ENCODE results near the gene CDH5.

DNA sequence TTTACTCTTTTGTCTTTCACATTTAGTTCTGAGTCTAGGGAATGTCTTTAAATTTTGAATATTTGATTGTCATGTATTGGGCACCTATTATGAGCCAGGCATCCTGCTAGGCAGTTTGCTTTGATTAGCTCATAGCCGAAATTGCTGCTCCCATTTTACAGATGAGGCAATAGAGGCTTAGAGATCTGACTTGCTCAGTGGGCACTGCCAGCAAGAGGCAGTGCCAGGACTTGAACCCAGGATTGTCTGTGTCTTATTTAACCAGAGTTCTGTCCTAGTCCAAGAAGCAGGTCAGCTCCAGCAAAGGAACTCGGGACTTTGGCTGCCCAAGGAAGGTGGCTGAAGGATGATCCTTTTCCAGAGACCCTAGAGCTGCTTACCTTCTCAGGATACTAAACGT lies 85.1 kb downstream of the CDH5 start:
- TF ChIP-seq, protein P1, sequence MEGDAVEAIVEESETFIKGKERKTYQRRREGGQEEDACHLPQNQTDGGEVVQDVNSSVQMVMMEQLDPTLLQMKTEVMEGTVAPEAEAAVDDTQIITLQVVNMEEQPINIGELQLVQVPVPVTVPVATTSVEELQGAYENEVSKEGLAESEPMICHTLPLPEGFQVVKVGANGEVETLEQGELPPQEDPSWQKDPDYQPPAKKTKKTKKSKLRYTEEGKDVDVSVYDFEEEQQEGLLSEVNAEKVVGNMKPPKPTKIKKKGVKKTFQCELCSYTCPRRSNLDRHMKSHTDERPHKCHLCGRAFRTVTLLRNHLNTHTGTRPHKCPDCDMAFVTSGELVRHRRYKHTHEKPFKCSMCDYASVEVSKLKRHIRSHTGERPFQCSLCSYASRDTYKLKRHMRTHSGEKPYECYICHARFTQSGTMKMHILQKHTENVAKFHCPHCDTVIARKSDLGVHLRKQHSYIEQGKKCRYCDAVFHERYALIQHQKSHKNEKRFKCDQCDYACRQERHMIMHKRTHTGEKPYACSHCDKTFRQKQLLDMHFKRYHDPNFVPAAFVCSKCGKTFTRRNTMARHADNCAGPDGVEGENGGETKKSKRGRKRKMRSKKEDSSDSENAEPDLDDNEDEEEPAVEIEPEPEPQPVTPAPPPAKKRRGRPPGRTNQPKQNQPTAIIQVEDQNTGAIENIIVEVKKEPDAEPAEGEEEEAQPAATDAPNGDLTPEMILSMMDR (IDR thresholded peaks at IDR 0.05) = no peak
- no peak for TF ChIP-seq POLR2A (IDR thresholded peaks at IDR 0.05)

Data from Peyer's patch (tissue), 4 donors.